HG03520 (cell line): ENCODE data around the gene PRDX1.
"Not testable (repeated sequence)": the region's sequence is repeated elsewhere in the genome, so short reads cannot be mapped to it uniquely, and the experiment has no call there.

ENCODE experiments used
- ATAC-seq: cut with Tn5 transposase; IDR thresholded peaks from one replicate; pipeline ENCODE4 v1.9.1; 2021; ENCODE audit warnings: mild to moderate bottlenecking, moderate library complexity; ENCODE audit not compliant: unreplicated experiment

Gene PRDX1

DNA sequence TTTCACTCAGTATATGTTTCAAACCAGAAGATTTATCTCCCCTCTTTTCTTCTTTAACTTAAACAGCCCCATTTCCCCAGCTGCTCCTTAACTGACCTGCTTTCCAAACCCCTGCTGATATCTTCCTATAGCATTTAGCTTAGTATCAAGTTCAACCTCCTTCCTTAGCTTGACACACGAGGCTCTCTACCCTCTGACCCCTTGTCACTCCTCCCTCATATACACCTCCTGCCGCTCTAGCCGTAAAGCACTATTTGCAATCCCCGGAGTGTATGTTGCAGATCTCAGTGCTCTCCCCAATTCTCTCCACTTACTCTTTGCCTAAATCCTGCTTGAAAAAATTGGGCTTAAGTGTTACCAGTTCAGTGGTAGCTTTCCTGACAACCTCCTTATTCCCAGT lies 15.2 kb upstream of the PRDX1 start:
- no peak for ATAC-seq

DNA sequence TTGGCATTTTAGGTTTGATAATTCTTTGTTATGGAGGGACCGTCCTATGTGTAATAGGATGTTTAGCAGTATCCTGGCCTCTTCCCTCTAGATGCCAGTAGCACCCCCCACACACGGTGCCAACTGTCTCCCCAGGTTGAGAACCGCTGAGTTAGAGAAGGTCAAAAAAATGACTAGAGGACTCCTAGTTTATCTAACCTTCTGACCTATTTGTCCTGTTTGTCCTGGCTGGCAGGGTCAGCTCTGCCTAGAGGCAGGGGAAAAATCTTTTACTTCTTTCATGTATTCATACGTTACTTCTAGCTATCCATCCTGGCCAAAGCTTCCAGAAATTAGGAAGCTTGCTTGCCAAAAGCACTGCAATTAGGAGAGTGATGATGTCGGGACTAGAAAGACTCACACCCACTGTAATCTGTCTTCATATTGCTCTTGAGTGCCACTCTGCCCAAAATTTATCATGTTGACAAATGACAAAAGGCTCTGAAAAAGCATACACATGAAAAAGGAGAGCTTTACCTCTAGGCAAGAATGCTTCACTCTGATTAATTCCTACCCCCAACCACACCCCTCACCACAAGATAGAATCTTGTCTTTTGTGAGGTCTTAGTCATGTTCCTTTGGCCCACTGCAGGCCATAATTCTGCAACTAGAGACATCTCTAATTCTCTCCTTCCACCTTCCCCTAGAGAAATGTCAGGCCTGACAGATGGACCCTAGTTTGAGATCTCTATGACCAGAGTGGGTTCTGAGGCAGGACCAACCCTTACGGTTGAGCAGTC lies 14.5 kb upstream of the PRDX1 start:
- no peak for ATAC-seq

DNA sequence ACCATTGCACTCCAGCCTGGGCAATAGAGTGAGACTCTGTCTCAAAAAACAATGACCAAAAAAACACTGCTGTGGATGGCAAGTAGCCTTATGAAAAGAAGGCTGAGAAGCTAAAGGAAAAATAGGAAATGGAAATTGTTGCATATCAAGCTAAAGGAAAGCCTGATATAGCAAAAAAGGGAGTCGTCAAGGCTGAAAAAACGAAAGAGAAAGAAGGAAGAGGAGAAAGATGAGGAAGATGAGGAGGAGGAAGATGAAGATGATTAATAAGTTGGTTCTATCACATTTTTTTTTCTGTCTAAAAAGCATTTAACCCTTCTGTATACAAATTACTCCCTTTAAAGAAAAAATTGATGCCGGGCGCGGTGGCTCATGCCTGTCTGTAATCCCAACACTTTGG lies 10.2 kb upstream of the PRDX1 start:
- ATAC-seq: no peak

DNA sequence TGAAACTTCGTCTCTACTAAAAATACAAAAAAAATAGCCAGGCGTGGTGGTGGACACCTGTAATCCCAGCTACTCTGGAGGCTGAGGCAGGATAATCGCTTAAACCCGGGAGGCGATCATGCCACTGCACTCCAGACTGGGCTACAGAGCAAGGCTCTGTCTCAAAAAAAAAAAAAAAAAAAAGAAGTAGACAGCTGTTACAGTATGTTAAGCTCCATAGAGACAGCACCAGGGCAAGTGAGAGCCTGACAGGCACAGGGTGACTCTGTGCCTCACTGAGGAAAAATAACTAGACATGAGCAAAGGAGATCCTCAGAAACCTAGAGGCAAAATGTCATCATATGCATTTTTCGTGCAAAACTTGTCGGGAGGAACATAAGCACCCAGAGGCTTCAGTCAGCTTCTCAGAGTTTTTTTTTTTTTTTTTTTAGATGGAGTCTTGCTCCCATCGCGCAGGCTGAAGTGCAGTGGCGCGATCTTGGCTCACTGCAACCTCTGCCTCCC lies 9.0 kb upstream of the PRDX1 start:
- ATAC-seq: no peak

DNA sequence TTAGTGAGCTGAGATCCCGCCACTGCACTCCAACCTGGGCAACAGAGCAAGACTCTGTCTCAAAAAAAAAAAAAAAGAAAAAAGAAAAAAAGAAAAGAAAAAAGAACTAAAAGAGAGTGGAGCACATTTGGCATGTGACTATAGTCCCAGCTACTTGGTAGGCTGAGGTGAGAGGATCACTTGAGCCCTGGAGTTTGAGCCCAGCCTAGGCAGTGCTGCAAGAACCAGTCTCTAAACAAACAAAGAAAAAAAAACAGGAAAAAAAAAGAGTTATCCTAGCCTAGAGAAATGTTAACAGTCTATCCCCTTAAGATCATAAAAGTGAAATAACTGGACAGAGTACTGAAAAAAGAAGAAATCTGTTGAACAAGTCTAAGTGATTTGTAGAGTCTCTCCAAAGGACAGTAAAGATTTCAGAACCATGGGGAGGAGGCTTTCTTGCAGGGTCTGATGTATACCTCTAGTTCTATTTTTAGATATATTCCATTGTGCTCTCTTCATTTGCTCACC lies 4.5 kb upstream of the PRDX1 start:
- ATAC-seq: no peak

DNA sequence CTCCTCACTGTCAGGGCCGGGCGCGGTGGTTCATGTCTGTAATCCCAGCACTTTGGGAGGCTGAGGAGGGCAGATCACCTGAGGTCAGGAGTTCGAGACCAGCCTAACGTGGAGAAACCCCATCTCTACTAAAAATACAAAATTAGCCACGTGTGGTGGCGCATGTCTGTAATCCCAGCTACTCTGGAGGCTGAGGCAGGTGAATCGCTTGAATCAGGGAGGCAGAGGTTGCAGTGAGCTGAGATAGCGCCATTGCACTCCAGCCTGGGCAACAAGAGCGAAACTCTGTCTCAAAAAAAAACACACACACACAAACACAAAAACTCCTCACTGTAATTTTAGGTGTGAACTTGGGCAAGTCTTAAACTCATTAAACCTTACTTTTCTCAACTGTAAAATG lies 2.3 kb upstream of the PRDX1 start:
- ATAC-seq: not testable (repeated sequence)

DNA sequence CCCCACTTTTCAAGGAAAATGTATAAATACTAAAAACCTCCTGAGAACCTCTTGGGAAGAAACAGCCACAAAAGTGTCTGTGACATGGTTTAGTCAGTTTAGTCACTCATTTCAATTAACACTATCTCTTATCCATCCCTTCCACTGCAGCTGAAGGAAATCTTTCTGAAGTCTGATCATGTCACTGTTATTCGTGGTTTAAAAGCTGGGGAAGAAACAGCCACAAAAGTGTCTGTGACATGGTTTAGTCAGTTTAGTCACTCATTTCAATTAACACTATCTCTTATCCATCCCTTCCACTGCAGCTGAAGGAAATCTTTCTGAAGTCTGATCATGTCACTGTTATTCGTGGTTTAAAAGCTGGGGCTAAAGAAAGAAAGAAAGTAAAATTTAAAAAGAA lies 1.8 kb upstream of the PRDX1 start:
- ATAC-seq: not testable (repeated sequence)

DNA sequence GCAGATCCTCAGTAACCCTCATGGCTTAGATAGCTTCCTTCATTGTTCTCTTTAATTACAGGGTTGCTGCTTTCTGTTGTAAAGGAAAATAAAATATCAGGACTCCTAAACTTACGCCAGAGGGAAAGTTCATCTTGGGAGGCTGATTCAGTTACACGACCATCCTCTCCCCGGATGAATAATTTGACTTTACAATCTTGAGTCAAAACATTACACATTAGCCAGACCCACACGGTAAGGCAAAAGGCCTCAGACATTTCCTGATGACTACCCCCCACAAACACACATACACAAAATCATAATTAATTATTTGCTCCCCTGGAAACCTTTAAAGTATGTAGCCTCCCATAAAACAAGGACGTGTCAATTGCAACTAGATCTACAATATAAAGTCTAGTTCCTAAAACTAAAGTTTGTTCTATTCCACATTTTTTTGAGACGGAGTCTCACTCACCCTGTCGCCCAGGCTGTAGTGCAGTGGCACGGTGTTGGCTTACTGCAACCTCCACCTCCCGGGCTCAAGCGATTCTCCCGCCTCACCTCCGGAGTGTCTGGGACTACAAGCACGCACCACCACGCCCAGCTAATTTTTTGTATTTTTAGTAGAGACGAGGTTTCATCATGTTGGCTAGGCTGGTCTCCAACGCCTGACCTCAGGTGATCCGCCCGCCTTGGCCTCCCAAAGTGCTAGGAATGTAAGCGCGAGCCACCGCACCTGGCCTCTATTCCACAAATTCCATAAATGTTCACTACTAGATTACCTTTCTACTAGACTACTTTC lies 830 bp upstream of the PRDX1 start:
- no peak for ATAC-seq

DNA sequence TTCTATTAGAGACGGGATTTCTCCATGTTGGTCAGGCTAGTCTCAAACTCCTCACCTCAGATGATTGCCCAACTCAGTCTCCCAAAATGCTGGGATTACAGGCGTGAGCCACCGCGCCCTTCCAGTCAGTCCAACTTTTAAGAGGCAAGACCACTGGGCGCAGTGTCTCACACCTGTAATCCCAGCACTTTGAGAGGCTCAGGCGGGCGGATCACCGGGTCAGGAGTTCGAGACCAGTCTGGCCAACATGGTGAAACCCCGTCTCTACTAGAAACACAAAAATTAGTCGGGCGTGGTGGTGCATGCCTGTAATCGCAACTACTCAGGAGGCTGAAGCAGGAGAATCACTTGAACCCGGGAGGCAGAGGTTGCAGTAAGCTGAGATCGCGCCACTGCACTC lies 1.9 kb downstream of the PRDX1 start:
- ATAC-seq: not testable (repeated sequence)

DNA sequence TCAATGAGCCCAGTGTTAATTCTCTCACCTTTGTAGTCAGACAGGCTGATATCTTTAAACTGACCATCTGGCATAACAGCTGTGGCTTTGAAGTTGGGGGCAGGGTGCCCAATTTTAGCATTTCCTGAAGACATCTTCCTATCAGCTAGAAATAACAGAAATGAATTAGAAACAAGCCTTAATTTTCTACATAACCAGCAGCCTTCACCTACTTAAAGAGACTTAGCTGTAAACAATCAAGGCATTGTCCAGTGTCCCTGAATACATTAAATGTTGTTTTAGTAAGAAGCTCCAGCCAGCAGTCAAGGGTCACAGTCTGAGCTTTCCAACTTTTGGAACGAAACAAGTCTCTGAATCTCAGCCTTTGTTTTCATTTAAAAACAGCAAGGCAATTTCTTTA lies 2.8 kb downstream of the PRDX1 start:
- no peak for ATAC-seq

DNA sequence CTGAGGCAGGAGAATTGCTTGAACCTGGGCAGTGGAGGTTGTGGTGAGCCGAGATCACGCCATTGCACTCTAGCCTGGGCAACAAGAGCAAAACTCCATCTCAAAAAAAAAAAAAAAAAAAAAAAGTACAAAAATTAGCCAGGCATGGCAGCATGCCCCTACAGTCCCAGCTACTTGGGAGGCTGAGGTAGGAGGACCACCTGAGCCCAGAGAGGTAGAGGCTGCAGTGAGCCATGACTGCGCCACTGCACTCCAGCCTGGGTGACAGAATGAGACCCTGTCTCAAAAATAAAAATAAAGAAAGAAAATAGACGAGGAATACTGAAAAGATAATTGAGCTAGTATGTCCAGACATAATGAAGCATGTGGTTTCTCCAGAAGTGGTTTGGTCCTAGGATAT lies 3.3 kb downstream of the PRDX1 start:
- ATAC-seq: not testable (repeated sequence)

DNA sequence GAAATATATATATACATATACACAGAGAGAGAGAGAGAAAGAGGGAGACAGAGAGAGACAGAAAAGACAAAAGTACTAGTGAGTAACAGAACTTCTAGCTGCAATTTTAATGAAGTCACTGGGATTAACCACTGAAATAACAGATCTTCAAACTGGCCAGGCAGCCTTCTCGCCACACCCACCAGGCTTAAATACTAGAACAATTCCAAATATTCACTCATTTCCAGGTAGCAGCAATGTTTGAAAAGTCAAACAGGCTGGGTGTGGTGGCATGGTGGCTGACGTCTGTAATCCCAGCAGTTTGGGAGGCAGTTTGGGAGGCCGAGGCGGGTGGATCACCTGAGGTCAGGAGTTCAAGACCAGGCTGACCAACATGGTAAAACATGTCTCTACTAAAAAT lies 5.2 kb downstream of the PRDX1 start:
- ATAC-seq: no peak

DNA sequence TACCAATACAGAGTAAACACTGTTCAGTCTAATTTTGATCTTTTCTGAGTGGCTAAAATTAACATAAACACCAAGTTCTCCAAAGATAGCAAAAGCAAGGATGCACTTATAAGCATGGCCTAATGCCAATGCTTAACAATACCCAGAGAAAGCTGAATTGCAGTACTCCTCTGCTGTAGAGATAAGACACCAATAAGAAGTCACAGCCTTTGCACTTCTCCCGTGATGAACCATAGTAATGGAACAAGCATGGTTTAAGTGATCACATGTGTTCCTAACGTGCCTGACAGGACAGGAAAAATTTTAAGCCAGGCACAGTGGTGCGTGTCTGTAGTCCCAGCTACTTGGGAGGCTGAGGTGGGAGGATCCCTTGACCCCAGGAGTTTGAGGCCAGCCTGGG lies 5.6 kb downstream of the PRDX1 start:
- ATAC-seq: no peak

DNA sequence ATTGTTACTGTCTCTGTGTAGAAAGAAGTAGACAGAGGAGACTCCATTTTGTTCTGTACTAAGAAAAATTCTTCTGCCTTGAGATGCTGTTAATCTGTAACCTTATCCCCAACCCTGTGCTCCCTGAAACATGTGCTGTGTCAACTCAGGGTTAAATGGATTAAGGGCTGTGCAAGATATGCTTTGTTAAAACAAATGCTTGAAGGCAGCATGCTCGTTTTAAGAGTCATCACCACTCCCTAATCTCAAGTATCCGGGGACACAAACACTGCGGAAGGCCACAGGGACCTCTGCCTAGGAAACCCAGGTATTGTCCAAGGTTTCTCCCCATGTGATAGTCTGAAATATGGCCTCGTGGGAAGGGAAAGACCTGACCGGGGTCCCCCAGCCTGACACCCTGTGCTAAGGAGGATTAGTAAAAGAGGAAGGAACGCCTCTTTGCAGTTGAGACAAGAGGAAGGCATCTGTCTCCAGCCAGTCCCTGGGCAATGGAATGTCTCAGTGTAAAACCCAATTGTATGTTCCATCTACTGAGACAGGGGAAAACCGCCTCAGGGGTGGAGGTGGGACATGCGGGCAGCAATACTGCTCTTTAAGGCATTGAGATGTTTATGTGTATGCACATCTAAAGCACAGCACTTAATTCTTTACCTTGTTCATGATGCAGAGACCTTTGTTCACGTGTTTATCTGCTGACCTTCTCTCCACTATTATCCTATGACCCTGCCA lies 8.0 kb downstream of the PRDX1 start:
- ATAC-seq: not testable (repeated sequence)

DNA sequence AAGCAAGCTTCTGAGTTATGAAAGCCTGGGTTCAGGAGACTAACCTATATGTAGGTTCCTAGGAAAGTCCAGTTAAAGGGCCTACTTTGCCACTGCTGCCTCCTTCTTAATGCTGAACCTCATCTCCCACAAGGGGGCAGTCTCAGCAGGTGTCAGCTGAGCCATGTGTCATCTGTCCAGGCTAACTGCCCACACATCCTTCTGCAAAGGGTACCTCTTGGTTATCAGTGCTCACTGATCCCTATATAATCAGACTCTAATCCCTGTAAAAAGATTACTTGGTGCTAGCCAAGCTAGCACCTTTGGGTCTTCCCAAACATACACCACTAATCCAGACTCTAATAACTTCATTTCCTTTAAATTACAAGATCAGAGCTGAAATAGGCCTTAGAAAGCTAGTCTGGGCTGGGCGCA lies 9.0 kb downstream of the PRDX1 start:
- ATAC-seq: peak; percentile 44

DNA sequence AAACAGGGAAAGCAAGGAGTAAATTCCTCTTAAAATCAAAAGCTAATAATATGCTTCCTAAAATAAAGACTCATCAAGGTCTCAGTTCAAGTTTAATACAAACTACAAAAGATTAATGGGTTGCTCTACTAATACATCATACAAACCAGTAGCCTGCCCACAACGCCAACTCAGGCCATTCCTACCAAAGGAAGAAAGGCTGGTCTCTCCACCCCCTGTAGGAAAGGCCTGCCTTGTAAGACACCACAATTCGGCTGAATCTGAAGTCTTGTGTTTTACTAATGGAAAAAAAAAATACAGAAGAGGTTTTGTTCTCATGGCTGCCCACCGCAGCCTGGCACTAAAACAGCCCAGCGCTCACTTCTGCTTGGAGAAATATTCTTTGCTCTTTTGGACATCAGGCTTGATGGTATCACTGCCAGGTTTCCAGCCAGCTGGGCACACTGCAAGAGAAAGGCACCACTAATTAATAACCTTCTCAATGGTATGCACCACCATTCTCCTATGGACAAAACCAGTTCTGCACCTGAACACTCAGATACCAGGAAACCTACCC lies 10.6 kb downstream of the PRDX1 start:
- no peak for ATAC-seq

DNA sequence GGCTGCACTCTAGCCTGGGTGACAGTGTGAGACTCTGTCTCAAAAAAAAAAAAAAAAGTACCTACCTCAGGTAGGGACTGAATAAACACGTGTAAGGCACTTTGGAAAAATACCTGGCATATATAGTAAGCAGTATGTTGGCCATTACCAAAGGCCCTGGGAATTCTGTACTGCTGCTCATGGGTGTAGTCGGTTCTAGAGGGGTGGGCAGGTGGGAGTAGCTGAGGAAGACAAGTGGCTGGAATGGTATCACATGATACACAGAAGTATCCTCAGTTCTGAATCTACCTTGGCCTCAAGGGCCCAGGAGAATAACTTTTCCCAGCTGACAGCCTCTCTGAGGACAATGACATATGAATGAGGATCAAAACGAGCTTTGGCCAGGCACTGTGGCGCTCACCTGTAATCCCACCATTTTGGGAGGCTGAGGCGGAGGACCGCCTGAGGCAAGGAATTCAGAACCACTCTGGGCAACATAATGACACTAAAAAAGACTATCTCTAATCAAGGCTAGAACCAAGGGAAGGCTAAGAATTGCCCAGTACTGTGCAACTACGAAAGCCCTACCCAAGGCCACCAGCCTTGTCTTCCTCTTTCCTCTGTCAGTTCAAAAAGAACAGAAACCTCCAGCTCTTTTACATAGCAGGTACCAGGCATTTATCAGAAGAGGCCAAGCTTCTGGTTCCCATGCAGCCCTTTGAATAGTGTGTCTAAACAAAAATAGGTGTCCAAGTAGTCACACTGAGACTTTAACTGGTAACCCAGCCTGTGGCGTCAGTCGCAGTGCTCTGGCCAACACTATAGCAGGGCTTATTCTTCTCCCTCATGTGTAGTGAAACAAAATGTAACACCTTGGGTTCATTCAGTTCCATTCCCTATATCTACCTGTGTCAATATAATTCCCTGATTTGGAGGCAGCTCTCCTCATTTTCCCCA lies 11.4 kb downstream of the PRDX1 start:
- no peak for ATAC-seq

DNA sequence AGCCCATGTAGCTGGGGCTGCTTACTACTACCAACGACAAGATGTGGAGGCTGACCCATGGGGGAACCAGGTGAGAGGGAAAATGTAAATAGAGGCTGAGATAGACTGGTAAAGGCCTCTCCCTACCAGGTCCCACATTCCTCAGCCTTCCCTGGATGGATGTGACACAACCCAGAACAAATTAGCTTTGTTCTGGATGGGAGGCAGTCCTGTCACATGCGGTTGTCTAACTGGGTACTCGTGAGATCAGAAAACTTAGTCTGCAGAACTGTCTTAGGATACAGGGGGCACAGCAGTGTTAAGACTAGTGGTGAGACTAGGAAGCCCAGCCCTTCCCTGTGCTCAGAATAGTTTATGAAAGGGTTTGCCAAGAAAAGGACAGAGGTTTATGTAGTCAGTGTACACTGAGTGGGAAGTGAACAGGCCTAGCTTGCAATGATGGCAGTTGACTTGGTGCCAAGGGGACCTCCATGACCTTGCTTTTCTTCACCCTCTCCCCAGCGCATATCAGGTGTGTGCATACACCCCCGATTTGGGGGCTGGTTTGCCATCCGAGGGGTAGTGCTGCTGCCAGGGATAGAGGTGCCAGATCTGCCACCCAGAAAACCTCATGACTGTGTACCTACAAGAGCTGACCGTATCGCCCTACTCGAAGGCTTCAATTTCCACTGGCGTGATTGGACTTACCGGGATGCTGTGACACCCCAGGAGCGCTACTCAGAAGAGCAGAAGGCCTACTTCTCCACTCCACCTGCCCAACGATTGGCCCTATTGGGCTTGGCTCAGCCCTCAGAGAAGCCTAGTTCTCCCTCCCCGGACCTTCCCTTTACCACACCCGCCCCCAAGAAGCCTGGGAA lies 13.2 kb downstream of the PRDX1 start:
- ATAC-seq: no peak

DNA sequence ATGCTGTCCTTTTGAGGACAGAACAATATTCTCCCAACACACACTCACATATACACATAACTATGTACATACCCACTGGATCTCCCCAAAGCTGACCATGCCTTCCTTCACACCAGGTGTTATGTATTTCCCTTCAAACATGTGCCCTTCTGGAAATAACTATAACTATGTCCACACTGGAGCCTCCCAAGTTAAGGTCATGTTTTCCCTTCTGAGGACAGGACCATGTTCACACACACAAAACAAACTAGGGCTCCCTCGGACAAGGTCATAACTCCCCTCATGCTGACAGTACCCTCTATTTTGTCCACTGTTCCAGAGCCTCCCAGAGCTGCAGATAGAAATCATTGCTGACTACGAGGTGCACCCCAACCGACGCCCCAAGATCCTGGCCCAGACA lies 13.8 kb downstream of the PRDX1 start:
- no peak for ATAC-seq
